GM12878 (cell line): ENCODE measurements around the gene ARL14. TPM values are rescaled to one million over a fixed set of nuclear protein-coding genes. Genes with fewer than 3 reads are reported as not detected.

Experiments used
- ATAC-seq: fragments of 200-7000 bp; cut with Tn5 transposase; 3 replicates; pipeline ENCODE4 v1.9.1; 2020; ENCODE audit warnings: mild to moderate bottlenecking, moderate library complexity
- BruUV-seq: library from RNA; stranded (reverse); fragments of 400-500 nt; replicated peaks from 2 replicates; lab custom pipeline; 2021; lab: Mats Ljungman, UMichigan
- CTCF ChIA-PET: fragments of 300-600 bp; sonication (Branson Sonifier 250); formaldehyde crosslinking; extraction: SDS; loops from one replicate; lab custom pipeline; 2021; ENCODE audit warnings: inconsistent platforms; lab: Yijun Ruan, JAX
- POLR2A ChIA-PET: fragments of 350-600 bp; formaldehyde crosslinking; extraction: SDS; loops from one replicate; lab custom pipeline; 2021; ENCODE audit warnings: inconsistent platforms; lab: Charles Lee
- RAD21 ChIA-PET: fragments of 300-600 bp; sonication (Branson Sonifier 250); formaldehyde crosslinking; loops from one replicate; lab custom pipeline; 2023; ENCODE audit warnings: antibody characterized with exemption; ENCODE audit not compliant: unreplicated experiment; lab: Charles Lee
- SMC1A ChIA-PET: fragments of 300-600 bp; sonication (Branson Sonifier 250); formaldehyde crosslinking; loops from one replicate; lab custom pipeline; 2023; ENCODE audit not compliant: unreplicated experiment, uncharacterized antibody; lab: Charles Lee
- DNase-seq: peaks from one replicate; pipeline ENCODE4 v3.0.0-alpha.2; 2011; ENCODE audit warnings: low read depth, low spot score
- FAIRE-seq: peaks from 3 replicates; lab custom pipeline; 2011; peaks lifted over from hg19 to GRCh38; lab: Jason Lieb, UNC
- H2AFZ ChIP-seq: 2 replicates; pipeline ENCODE4 v1.6.0; 2011; ENCODE audit warnings: low read depth, low read length, control low read depth; ENCODE audit not compliant: control insufficient read depth
- H3K27ac ChIP-seq: 2 replicates; pipeline ENCODE4 v1.5.1; 2011; ENCODE audit warnings: control low read depth; ENCODE audit not compliant: control insufficient read depth, insufficient read depth
- H3K27me3 ChIP-seq, 2 experiments: replicated peaks in 1 of 2; 2 replicates each; pipeline versions ENCODE4 v1.6.0 to v1.6.1; 2011; ENCODE audit warnings: low read length in 1 of 2; ENCODE audit not compliant: control insufficient read depth in 2 of 2, insufficient read depth in 2 of 2
- H3K36me3 ChIP-seq, 2 experiments: 2 replicates each; pipeline ENCODE4 v1.5.1; 2011; ENCODE audit warnings: low read length in 1 of 2; ENCODE audit not compliant: control insufficient read depth in 2 of 2, insufficient read depth in 2 of 2
- H3K4me1 ChIP-seq: 2 replicates; pipeline ENCODE4 v1.6.1; 2011; ENCODE audit warnings: mild to moderate bottlenecking, low read length, moderate library complexity, mixed read lengths; ENCODE audit not compliant: control insufficient read depth, insufficient read depth
- H3K4me2 ChIP-seq: 2 replicates; pipeline ENCODE4 v1.6.0; 2011; ENCODE audit warnings: control low read depth; ENCODE audit not compliant: control insufficient read depth, insufficient read depth
- H3K4me3 ChIP-seq: fragments of 200-600 bp; sonication (generic); 2 replicates; pipeline ENCODE4 v1.5.1; 2016
- H3K79me2 ChIP-seq: 2 replicates; pipeline ENCODE4 v1.6.0; 2011; ENCODE audit warnings: low read length; ENCODE audit not compliant: control insufficient read depth, insufficient read depth
- H3K9ac ChIP-seq: 2 replicates; pipeline ENCODE4 v1.8.0; 2011; ENCODE audit warnings: low read length, control low read depth, mixed read lengths; ENCODE audit not compliant: control insufficient read depth, insufficient read depth
- H3K9me3 ChIP-seq: replicated peaks from 3 replicates; pipeline ENCODE4 v1.5.1; 2011; ENCODE audit warnings: mild to moderate bottlenecking, low read length; ENCODE audit not compliant: control insufficient read depth, insufficient read depth
- H4K20me1 ChIP-seq: 2 replicates; pipeline ENCODE4 v1.6.0; 2011; ENCODE audit not compliant: control insufficient read depth, insufficient read depth
- CEBPB ChIP-seq, 2 experiments: fragments of 150-350 bp in 1 of 2; IDR thresholded peaks; 2 replicates each; pipeline ENCODE4 v1.6.1; 2012 to 2014; ENCODE audit warnings: low read depth in 2 of 2, low read length in 2 of 2, borderline replicate concordance in 1 of 2, inconsistent platforms in 1 of 2
- E2F4 ChIP-seq: IDR thresholded peaks from 2 replicates; pipeline ENCODE4 v1.6.1; 2012; ENCODE audit warnings: low read depth, low read length, improper control_type of control experiment
- POLR2AphosphoS5 ChIP-seq: IDR thresholded peaks from 2 replicates; pipeline ENCODE4 v1.6.1; 2011; ENCODE audit warnings: mild to moderate bottlenecking, low read length, inconsistent platforms
- SRF ChIP-seq, 2 experiments: IDR thresholded peaks; 2 replicates each; pipeline ENCODE4 v1.6.1; 2011; ENCODE audit warnings: low read depth in 2 of 2, low read length in 2 of 2, mild to moderate bottlenecking in 1 of 2, moderate library complexity in 1 of 2
- WGBS: methylation state at CpG from one replicate; pipeline ENCODE4 v1.1.6; 2016; ENCODE audit warnings: low lambda C conversion rate; ENCODE audit not compliant: insufficient replicate concordance, insufficient coverage; ENCODE audit errors: missing lambda C conversion rate; 5-methylcytosine and 5-hydroxymethylcytosine counted together
- in situ Hi-C: fragments of 300-500 bp; cut with MboI; formaldehyde crosslinking; loops from 9 replicates; pipeline ENCODE4 v1.14.3; 2018; ENCODE audit warnings: mixed read lengths
- intact Hi-C: fragments of 100-400 bp; cut with micrococcal nuclease; formaldehyde crosslinking; loops from one replicate; pipeline ENCODE4 v1.14.2; 2022; ENCODE audit not compliant: unreplicated experiment
- polyA plus RNA-seq, 11 experiments: library from polyadenylated mRNA; depleted of rRNA in 4 of 11; unstranded in 6 of 11; stranded (reverse) in 5 of 11; fragments of >200 nt; fragmentation: Nextera tagmentation in 4 of 11; fragmentation: Illumina TruSeq in 1 of 11; extraction: Ambion mirVana in 4 of 11; extraction: Trizol in 1 of 11; gene quantifications; 1 replicate in 1 of 11; 2 replicates in 10 of 11; pipeline versions ENCODE4 v1.2.1 to v1.2.3, GENCODE V29; 2011 to 2016; ENCODE audit warnings: inconsistent platforms in 2 of 11, missing spikeins in 2 of 11, low read depth in 1 of 11
- total RNA-seq, 4 experiments: library from RNA; depleted of rRNA in 3 of 4; stranded (reverse); fragments of >200 nt in 3 of 4; fragmentation: Illumina TruSeq in 1 of 4; extraction: Trizol in 1 of 4; gene quantifications; 2 replicates each; pipeline versions ENCODE4 v1.2.1 to v1.2.3, GENCODE V29; 2013 to 2021

Gene ARL14
- total and polyA plus RNA-seq, 10 of the 15 experiments (the other 5 are each of a cell fraction or from before 2014, with no cell fraction given): 0.04 to 0.18 TPM; not detected in 8

GRCh38 chr3:160678292-160678842 lies 1.4 kb downstream of the ARL14 start:
- H3K36me3 ChIP-seq: no peaks in the 10 kb centered on the region
- H2AFZ ChIP-seq: no peak overlapping the region
- no peak overlapping the region for H3K4me2 ChIP-seq
- H3K27ac ChIP-seq: no peak overlapping the region
- no peaks in the 10 kb centered on the region for H4K20me1 ChIP-seq
- no peak overlapping the region for H3K4me3 ChIP-seq
- BruUV-seq: no TSS peak
- intact Hi-C loops: loop anchor here (5.0 kb wide), 1 partner anchor 544 kb away; the partner anchor contains the start of gene NMD3
- in situ Hi-C loops: no loop called here
- no peaks in the 10 kb centered on the region for H3K79me2 ChIP-seq
- ChIA-PET CTCF (interaction anchor here (1.6 to 1.8 kb wide), 2 partner anchors 249 to 263 kb away, joined by 3 to 6 read pairs; no protein-coding TSS in a partner anchor), RAD21 (interaction anchor here (1.1 to 1.4 kb wide), 2 partner anchors 9 to 13 kb away, joined by 3 to 7 read pairs; no protein-coding TSS in a partner anchor), SMC1A (interaction anchor here (0.6 to 2.7 kb wide), 7 partner anchors 12 to 263 kb away, joined by 3 to 11 read pairs (median 4); no protein-coding TSS in a partner anchor), POLR2A (no interaction called here)
- peak; percentile 42; the same call in 1 of the 3 replicates for ATAC-seq
- no peaks in the 10 kb centered on the region for H3K27me3 ChIP-seq
- no peak for DNase-seq
- no peak overlapping the region for H3K9ac ChIP-seq
- H3K9me3 ChIP-seq: no peaks in the 10 kb centered on the region
- no peak for FAIRE-seq
- H3K4me1 ChIP-seq: no peaks in the 10 kb centered on the region
- WGBS: 62% methylated on average over 5 of the region's 5 CpGs
- TF ChIP-seq POLR2AphosphoS5: no peak

GRCh38 chr3:160684368-160684740 lies 7.4 kb downstream of the ARL14 start:
- ChIA-PET RAD21 (no interaction called here), POLR2A (no interaction called here), CTCF (no interaction called here), SMC1A (no interaction called here)
- in situ Hi-C loops: no loop called here
- no peaks in the 10 kb centered on the region for H3K9me3 ChIP-seq
- no peaks in the 10 kb centered on the region for H3K27me3 ChIP-seq
- no peaks in the 10 kb centered on the region for H4K20me1 ChIP-seq
- H3K27ac ChIP-seq: no peak overlapping the region
- no peak overlapping the region for H2AFZ ChIP-seq
- DNase-seq (no peak), ATAC-seq (no peak), FAIRE-seq (no peak)
- H3K9ac ChIP-seq: no peak overlapping the region
- TF ChIP-seq E2F4: no peak
- TF ChIP-seq CEBPB (IDR thresholded peaks at IDR 0.05; ENCODE audit: borderline replicate concordance in 1 of 2, low read depth in 2 of 2, low read length in 2 of 2): no peak
- peak; percentile 22 to 72; a peak in 1 of 4 replicates for TF ChIP-seq SRF (IDR thresholded peaks at IDR 0.05; ENCODE audit: low read depth in 2 of 2, low read length in 2 of 2)
- intact Hi-C loops: no loop called here
- H3K4me3 ChIP-seq: no peak overlapping the region
- BruUV-seq: no TSS peak
- WGBS: 100% methylated on average over 2 of the region's 2 CpGs
- H3K79me2 ChIP-seq: no peaks in the 10 kb centered on the region
- H3K4me1 ChIP-seq: no peaks in the 10 kb centered on the region
- H3K4me2 ChIP-seq: no peak overlapping the region
- H3K36me3 ChIP-seq: no peaks in the 10 kb centered on the region
